KG1 (cell line): ENCODE data around the gene RAB3GAP2.
A peak's percentile ranks its signal among the peaks of the same experiment; 100 is the strongest.
"Not testable (repeated sequence)": the region's sequence is repeated elsewhere in the genome, so short reads cannot be mapped to it uniquely, and the experiment has no call there.

Experiments
- DNase-seq: peaks from one replicate; lab custom pipeline; 2025; lab: John Stamatoyannopoulos, UW

RAB3GAP2 gene

DNA sequence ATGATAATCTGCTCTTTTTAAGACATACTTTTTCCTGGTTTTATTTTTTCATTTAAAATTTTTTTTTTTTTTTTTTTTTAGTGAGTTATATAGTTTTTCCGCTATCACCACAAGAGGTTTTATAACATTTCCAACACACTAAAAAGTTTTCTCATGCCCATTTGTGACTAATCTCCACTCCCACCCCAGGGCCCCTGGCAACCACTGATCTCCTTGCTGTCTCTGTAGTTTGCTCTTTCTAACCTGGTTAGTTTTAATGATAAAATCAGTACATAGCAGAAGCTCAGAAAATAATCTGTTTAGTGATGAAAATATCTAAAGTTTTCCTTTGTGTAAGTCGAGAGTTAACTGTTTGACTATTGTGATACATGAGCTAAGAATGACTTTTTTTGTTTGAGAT lies 136.5 kb downstream of the RAB3GAP2 start:
- no peak for DNase-seq

DNA sequence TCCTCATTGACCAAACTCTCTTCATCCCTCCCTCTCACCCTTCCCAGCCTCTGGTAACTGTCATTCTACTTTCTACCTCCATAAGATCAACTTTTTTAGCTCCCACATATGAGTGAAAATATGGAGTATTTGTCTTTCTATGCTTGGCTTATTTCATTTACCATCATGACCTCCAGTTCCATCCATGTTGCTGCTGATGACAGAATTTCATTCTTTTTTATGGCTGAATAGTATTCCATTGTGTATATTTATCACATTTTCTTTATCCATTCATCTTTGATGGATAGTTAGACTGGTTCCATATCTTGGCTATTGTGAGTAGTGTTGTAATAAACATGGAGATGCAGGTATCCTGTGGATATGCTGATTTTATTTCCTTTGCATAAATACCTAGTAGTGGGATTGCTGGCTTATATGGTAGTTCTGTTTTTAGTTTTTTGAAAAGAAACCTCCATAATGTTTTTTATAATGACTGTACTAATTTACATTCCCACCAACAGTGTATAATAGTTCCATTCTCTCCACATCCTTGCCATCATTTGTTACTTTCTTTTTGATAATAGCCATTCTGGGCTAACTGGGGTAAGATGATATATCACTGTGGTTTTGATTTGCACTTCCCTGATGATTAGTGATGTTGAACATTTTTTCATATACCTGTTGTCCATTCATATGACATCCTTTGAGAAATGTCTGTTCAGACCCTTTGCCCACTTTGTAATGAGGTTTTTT lies 142.6 kb downstream of the RAB3GAP2 start:
- no peak for DNase-seq

DNA sequence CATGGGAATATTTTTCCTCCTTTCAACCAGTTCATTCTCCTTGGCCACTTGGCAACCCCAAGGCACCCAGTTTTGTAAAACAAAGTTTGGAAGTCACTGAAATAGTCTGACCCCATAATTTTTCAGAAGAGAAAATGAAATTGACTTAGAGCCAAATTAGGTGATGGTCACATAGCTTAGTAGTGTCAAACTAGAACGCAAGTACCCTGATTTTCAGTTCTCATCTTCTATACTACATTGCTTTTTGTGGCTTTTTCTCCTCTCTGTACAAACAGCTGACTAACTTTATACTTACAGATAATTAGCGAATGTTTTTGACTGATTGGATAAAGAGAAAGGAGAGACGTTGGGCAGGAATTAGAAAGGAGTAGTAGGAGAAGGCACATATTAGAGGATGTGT lies 145.2 kb downstream of the RAB3GAP2 start:
- no peak for DNase-seq

DNA sequence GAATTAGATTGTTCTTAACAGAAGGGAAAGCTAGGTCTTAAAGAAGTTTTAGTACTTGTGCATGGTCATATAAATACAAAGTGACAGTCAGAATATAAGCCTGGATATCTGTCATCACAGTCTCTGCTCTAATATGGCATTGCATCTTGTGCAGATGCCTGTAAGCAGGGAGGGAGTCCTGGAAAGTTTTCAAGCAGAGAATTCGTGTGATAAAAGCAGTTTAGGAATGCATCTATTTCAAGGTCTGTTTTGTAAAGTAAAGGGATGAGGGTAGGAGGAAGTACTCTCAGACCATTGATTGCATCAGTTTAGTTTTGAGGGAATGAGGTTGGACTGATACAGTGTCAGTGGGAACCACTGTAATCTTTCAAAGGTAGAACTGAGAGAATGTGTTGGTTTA lies 147.7 kb downstream of the RAB3GAP2 start:
- DNase-seq, result no peak

DNA sequence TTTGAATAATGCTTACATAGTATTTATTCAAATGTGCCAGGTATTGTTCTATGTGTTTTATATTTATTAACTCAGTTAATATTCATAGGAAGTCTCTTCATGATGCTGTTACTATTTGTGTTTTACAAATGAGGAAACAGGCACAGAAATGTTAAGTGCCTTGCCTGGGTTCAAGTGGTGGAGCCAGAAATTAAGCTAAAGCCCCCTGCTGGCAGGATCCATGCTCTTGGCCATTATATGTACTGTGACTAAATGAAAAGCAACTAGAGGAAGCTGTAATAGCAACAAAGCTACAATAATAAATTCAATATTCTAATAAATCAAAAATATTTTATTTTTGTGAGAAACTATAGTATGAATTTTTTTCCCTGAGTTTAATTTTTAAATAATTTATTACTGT lies 148.4 kb downstream of the RAB3GAP2 start:
- DNase-seq, result no peak

DNA sequence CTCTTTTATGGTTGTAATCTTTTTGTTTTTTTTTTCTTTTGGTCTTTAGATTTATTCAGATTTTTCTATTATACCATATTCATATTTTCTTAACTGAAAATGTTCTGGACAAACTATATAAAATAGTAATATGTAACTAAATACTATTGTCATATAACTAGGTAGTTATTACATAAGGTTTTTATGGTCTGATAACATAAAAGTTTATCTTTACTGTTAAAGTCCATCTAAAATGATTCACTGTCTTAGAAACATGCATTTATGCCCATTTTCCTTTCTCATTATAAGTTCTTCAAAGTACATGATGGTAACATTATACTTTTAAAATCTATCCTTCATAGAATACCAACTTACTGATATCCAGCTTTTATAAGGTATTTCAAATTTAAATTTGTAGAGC lies 149.2 kb downstream of the RAB3GAP2 start:
- no peak for DNase-seq

DNA sequence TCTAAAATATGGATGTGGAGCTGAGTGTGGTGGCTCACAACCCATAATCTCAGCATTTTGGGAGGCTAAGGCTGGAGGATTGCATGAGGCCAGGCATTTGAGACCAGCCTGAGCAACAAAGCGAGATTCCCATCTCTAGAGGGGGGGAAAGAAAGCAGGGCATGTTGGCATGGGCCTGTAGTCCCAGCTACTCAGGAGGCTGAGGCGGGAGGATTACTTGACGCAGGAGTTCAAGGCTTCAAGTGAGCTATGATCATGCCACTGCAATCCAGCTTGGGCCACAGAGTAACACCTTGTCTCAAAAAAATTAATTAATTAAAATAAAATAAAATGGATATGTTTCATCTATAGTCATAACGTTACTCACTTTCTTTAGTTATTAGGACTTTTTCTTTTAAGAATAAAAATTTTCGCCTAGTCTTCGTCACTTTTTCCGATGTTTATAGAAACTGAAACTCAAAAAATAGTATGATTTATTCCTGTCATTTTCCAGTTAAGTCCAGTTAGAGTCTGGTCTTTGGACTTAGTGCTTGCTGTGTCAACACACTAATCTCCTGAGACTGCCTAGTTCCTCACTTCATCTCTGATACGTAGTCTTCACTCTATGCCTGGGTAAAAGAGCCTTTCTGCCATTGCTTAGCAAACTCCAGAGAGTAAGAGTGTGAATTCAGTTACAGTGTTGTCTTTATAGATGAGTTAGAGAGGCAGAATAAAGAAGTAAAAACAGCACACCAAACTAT lies 150.3 kb downstream of the RAB3GAP2 start:
- DNase-seq, result no peak

DNA sequence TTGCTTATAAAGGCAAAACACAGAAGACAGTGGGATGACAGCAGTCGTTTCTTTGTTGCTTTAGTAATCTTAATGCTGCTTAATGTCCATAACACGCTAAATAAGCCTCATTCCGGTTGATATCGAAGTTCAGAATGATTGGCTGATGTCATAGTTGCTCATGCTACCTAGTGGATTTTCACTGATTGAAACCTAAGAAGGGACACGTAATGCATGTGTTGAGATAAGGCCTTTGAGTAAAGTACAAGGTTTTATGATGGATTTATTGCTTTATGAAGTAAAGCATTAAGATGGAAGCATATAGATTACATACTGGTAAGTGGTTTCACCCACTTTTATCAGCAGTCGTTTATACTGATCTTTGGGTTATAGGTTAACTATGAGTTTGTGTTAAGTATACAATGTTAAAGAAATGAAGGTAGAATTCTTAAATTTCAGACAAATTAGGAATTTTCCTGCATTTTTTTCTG lies 153.2 kb downstream of the RAB3GAP2 start:
- DNase-seq, result no peak

DNA sequence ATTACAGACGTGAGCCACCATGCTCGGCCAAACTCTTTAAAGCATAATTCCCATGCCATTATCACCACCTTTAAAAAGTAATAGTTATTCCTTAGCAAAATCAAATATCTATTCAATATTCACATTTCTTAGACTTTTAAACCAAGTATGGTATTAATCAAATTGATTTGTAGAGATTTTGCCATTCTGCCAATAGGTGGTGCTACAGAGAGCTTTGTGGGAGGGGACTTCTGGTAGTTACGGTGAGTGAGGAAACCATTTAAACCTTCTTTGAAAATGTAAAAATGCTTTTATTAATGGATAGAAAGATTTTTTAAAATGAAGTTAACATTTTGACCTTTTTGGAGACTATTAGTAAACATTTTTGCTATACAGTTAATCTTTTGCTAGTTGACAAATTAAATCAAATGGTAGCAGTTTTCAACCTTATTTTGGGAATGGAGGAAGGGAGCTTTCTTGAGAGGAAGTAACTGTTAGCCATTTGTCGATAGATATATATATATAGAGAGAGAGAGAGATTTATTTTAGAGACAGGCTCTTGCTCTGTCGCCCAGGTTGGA lies 159.0 kb downstream of the RAB3GAP2 start:
- DNase-seq, result peak; percentile 7

DNA sequence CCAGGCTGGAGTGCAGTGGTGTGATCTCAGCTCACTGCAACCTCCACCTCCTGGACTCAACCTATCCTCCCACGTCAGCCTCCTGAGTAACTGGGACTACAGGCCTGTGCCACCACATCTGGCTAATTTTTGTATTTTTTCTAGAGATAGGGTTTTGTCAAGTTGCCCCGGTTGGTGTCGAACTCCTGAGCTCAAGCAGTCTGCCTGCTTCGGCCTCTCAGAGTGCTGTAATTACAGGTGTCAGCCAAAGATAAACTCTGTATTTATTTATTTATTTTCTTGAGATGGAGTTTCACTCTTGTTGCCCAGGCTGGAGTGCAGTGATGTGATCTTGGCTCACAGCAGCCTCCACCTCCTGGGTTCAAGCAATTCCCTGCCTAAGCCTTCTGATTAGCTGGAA lies 159.7 kb downstream of the RAB3GAP2 start:
- not testable (repeated sequence) for DNase-seq

DNA sequence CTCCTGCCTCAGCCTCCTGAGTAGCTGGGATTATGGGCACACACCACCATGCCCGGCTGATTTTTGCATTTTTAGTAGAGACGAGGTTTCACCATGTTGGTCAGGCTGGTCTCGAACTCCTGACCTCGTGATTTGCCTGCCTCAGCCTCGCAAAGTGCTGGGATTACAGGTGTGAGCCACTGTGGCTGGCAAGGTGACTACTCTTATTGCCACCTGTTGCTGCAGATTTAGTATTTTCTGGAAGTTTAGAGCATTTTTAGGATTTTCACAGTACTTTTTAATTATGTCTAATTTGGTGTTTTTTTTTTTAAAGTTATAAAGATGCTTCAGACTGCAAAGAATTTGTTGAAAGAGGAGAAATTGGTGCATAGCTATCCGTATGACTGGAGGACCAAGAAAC lies 161.8 kb downstream of the RAB3GAP2 start:
- DNase-seq, result not testable (repeated sequence)

DNA sequence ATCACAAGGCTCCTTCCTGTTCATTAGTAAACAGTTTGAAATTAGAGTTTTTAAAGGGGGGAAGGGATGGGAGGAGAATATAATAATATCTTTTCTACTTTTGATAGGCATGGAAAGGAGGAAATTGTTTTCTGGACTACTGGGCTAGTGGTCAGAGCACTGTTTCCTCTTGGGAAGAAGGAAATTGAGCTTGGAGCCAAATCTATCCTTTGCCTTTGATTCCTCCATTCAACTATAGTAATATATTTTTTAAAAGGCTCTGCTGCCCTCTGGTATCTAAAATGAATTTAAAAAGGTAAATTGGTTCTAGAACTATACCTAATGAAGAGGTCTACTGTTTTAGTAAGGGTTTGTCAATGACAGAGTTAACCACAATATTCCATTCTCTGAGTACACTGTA lies 172.4 kb downstream of the RAB3GAP2 start:
- no peak for DNase-seq
